HUES64 (cell line): ENCODE results near the gene A2ML1.
A peak's percentile ranks its signal among the peaks of the same experiment; 100 is the strongest.
"Not testable (repeated sequence)": the region's sequence is repeated elsewhere in the genome, so short reads cannot be mapped to it uniquely, and the experiment has no call there.

Experiments used
- H3K27ac ChIP-seq: 2 replicates; pipeline ENCODE4 v1.7.0; 2013; ENCODE audit warnings: low read depth, low read length, inconsistent platforms
- H3K27me3 ChIP-seq: 2 replicates; pipeline ENCODE4 v1.6.1; 2013; ENCODE audit warnings: mild to moderate bottlenecking, low read length; ENCODE audit not compliant: insufficient read depth
- H3K36me3 ChIP-seq: 2 replicates; pipeline ENCODE4 v1.6.1; 2013; ENCODE audit warnings: mild to moderate bottlenecking, low read length; ENCODE audit not compliant: insufficient read depth
- H3K4me1 ChIP-seq: 2 replicates; pipeline ENCODE4 v1.6.1; 2013; ENCODE audit warnings: mild to moderate bottlenecking, low read length, moderate library complexity; ENCODE audit not compliant: insufficient read depth
- H3K4me3 ChIP-seq: 2 replicates; pipeline ENCODE4 v1.5.1; 2013; ENCODE audit warnings: mild to moderate bottlenecking, low read length, moderate library complexity
- H3K9ac ChIP-seq: 2 replicates; pipeline ENCODE4 v1.6.1; 2013; ENCODE audit warnings: mild to moderate bottlenecking, low read depth, low read length
- H3K9me3 ChIP-seq: 2 replicates; pipeline ENCODE4 v1.6.1; 2013; ENCODE audit warnings: low read depth, low read length; ENCODE audit not compliant: insufficient read depth
- WGBS: fragments of 150-250, 120-280 bp; methylation state at CpG from one replicate; pipeline ENCODE4 v1.1.7; 2013; ENCODE audit warnings: missing lambda C conversion rate; 5-methylcytosine and 5-hydroxymethylcytosine counted together

The A2ML1 gene

GRCh38 chr12:8890313-8891085 is 68.1 kb downstream of the A2ML1 start:
- no peak overlapping the region for H3K27ac ChIP-seq
- WGBS = 34% methylated on average over 11 of the region's 14 CpGs
- H3K36me3 ChIP-seq = no peaks in the 10 kb centered on the region
- no peaks in the 10 kb centered on the region for H3K27me3 ChIP-seq
- peaks cover 8% of the 10 kb centered on the region; the same call in 1 of the 2 replicates for H3K9me3 ChIP-seq
- no peaks in the 10 kb centered on the region for H3K4me1 ChIP-seq
- peak overlapping the region; percentile 66 for H3K9ac ChIP-seq
- H3K4me3 ChIP-seq = peak overlapping the region; percentile 57

- no peak overlapping the region for H3K9ac ChIP-seq
- peaks cover 8% of the 10 kb centered on the region; the same call in 1 of the 2 replicates for H3K9me3 ChIP-seq
- no peaks in the 10 kb centered on the region for H3K27me3 ChIP-seq
- H3K4me1 ChIP-seq = no peaks in the 10 kb centered on the region
- no peak overlapping the region for H3K4me3 ChIP-seq
- H3K27ac ChIP-seq = no peak overlapping the region
- H3K36me3 ChIP-seq = no peaks in the 10 kb centered on the region
- 94% methylated on average over 3 of the region's 3 CpGs for WGBS
Observed at GRCh38 chr12:8891976-8892375, 69.6 kb downstream of the A2ML1 start.

- H3K27ac ChIP-seq = no peak overlapping the region
Observed at GRCh38 chr12:8894378-8894777, 72.0 kb downstream of the A2ML1 start.

GRCh38 chr12:8894986-8895385 is 72.6 kb downstream of the A2ML1 start:
- no peak overlapping the region for H3K9ac ChIP-seq
- no peak overlapping the region for H3K27ac ChIP-seq
- no CpG with 5 or more reads among the region's 1 CpG for WGBS
- no peaks in the 10 kb centered on the region for H3K27me3 ChIP-seq
- H3K36me3 ChIP-seq = no peaks in the 10 kb centered on the region
- 0 out of 2 replicates have a peak, but pooled peaks cover 6% of the 10 kb centered on the region for H3K9me3 ChIP-seq
- H3K4me3 ChIP-seq = no peak overlapping the region
- no peaks in the 10 kb centered on the region for H3K4me1 ChIP-seq

More at GRCh38 chr12:8894378-8894777, 72.0 kb downstream of the A2ML1 start:
- Histone ChIP-seq H3K9me3 (0 out of 2 replicates have a peak, but pooled peaks cover 6% of the 10 kb centered on the region), H3K36me3 (no peaks in the 10 kb centered on the region), H3K27me3 (no peaks in the 10 kb centered on the region), H3K4me1 (no peaks in the 10 kb centered on the region), H3K4me3 (no peak overlapping the region), H3K9ac (no peak overlapping the region)

- 94% methylated on average over 7 of the region's 7 CpGs for WGBS
- H3K27me3 ChIP-seq = no peaks in the 10 kb centered on the region
Observed at GRCh38 chr12:8897081-8897480, 74.7 kb downstream of the A2ML1 start.

DNA sequence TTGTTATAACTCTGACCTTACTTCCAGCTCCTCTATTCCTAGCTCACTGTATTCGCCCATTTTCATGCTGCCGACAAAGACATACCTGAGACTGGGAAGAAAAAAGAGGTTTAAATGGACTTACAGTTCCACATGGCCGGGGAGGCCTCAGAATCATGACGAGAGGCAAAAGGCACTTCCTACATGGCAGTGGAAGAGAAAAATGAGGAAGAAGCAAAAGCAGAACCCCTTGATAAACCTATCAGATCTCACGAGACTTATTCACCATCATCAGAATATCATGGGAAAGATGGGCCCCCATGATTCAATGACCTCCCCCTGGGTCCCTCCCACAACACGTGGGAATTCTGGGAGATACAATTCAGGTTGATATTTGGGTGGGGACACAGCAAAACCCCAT is 77.4 kb downstream of the A2ML1 start:
- Histone ChIP-seq H3K9me3 (peaks cover 10% of the 10 kb centered on the region; the same call in 1 of the 2 replicates), H3K27me3 (no peaks in the 10 kb centered on the region), H3K27ac (no peak overlapping the region), H3K4me3 (no peak overlapping the region), H3K4me1 (no peaks in the 10 kb centered on the region; the same call in 1 of the 2 replicates), H3K9ac (no peak overlapping the region), H3K36me3 (no peaks in the 10 kb centered on the region)
- WGBS = 90% methylated on average over 6 of the region's 6 CpGs

More at GRCh38 chr12:8897081-8897480, 74.7 kb downstream of the A2ML1 start:
- Histone ChIP-seq H3K27ac (no peak overlapping the region), H3K4me1 (no peaks in the 10 kb centered on the region), H3K9ac (no peak overlapping the region), H3K4me3 (no peak overlapping the region), H3K36me3 (no peaks in the 10 kb centered on the region), H3K9me3 (peaks cover 10% of the 10 kb centered on the region; the same call in 1 of the 2 replicates)

GRCh38 chr12:8902703-8903102 is 80.3 kb downstream of the A2ML1 start:
- H3K27ac ChIP-seq, H3K9ac ChIP-seq, H3K27me3 ChIP-seq, H3K9me3 ChIP-seq, H3K4me3 ChIP-seq, H3K36me3 ChIP-seq: not testable (repeated sequence)
- 89% methylated on average over 5 of the region's 5 CpGs for WGBS
- peaks cover 28% of the 10 kb centered on the region for H3K4me1 ChIP-seq

- Histone ChIP-seq H3K4me1 (peaks cover 29% of the 10 kb centered on the region), H3K9me3 (peaks cover 5% of the 10 kb centered on the region; the same call in 1 of the 2 replicates), H3K4me3 (no peak overlapping the region), H3K27ac (no peak overlapping the region), H3K36me3 (no peaks in the 10 kb centered on the region), H3K27me3 (no peaks in the 10 kb centered on the region), H3K9ac (no peak overlapping the region)
- 86% methylated on average over 3 of the region's 3 CpGs for WGBS
Observed at GRCh38 chr12:8903646-8904045, 81.2 kb downstream of the A2ML1 start.

DNA sequence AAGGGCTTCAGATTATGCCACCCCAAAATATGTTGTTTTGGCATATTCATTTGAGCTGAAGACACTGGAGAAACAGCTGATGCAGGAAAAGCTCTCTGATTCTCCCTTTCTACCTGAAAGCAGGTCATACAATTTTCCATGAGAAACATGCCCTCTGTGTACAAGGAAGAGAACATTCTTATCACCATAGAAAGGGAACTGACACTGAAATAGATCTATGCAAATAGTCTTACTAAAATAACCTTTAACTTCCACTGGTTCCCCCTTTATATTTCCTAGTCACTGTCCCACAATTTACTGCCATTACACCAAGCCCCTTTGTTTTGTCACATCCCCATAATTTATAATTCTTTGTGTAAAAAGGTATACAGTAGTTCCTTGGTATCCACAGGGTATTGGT is 82.2 kb downstream of the A2ML1 start:
- no peak overlapping the region for H3K4me3 ChIP-seq
- H3K9ac ChIP-seq = no peak overlapping the region
- peaks cover 30% of the 10 kb centered on the region for H3K4me1 ChIP-seq
- no peaks in the 10 kb centered on the region for H3K36me3 ChIP-seq
- H3K9me3 ChIP-seq = peaks cover 5% of the 10 kb centered on the region; the same call in 1 of the 2 replicates
- no peaks in the 10 kb centered on the region for H3K27me3 ChIP-seq
- no peak overlapping the region for H3K27ac ChIP-seq

DNA sequence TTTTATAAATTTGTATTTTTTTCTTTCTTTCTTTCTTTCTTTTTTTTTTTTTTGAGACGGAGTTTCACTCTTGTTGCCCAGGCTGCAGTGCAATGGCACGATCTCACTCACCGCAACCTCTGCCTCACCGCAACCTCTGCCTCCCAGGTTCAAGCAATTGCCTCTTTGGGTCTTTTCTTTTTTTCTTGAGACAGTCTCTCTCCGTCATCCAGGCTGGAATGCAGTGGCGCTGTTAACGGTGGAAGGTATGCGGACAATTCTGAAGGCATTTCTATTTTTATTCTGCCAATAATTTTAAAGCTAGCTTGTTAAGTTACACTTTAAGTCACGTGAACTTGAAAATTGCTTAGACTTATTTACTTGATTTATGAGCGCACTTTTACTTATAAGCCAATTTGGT is 83.1 kb downstream of the A2ML1 start:
- H3K36me3 ChIP-seq = no peaks in the 10 kb centered on the region
- WGBS = 80% methylated on average over 10 of the region's 10 CpGs

DNA sequence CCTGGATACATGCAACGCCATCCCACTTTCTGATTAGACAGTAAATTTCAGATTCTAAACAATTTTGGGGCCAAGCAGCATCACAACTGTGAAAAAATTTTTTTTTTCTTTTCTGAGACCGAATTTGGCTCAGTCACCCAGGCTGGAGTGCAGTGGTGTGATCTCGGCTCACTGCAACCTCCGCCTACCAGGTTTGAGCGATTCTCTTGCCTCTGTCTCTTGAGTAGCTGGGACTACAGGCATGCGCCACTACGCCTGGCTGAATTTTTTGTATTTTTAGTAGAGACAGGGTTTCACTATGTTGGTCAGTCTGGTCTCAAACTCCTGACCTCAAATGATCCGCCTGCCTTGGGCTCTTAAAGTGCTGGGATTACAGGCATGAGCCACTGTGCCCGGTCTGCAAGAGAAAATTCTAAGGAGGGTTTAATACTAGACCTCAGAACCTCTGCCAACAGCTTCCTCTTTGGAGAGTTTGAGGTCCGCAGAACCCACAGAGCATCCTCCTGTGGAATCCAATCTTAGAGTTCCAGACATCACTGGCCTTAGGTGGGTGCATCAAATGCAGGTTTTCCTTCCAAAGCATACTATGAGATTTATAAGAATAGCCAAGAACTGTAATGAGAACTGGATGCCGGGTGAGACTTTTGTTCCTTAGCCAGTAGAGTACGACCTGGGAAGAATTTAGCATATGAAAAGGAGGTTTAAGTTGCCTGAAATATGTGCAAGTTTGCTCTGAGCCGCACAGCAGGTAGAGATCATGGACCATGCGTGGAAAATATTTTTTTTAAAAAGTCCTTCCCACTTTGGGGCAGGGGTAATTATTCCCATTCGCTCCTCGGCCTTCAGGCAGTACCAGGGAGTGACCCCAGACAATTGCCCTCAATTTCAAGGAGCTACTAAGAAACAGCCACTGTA is 84.1 kb downstream of the A2ML1 start:
- Histone ChIP-seq H3K4me1 (peaks cover 49% of the 10 kb centered on the region), H3K27me3 (no peaks in the 10 kb centered on the region), H3K9ac (peak overlapping the region; percentile 48), H3K9me3 (no peaks in the 10 kb centered on the region), H3K27ac (peak overlapping the region; percentile 71), H3K36me3 (no peaks in the 10 kb centered on the region), H3K4me3 (no peak overlapping the region)
- 53% methylated on average over 14 of the region's 16 CpGs for WGBS

More for the DNA sequence above, 83.1 kb downstream of the A2ML1 start:
- Histone ChIP-seq H3K9me3 (peaks cover 4% of the 10 kb centered on the region; the same call in 1 of the 2 replicates), H3K4me1 (peaks cover 39% of the 10 kb centered on the region), H3K4me3 (no peak overlapping the region), H3K9ac (peak overlapping the region; percentile 48; the same call in 1 of the 2 replicates), H3K27ac (peak overlapping the region; percentile 71), H3K27me3 (no peaks in the 10 kb centered on the region)
